GM12865 (cell line): ENCODE measurements around the gene C1QC.

ENCODE experiments used
- DNase-seq: peaks from one replicate; pipeline ENCODE4 v3.0.0; 2010; ENCODE audit warnings: low read depth
- H3K4me3 ChIP-seq: 2 replicates; pipeline ENCODE4 v1.5.1; 2011; ENCODE audit warnings: mild to moderate bottlenecking, low read depth, low read length, control low read depth
- CTCF ChIP-seq: IDR thresholded peaks from 2 replicates; pipeline ENCODE4 v1.5.1; 2011; ENCODE audit warnings: low read length, control low read depth, low read depth, inconsistent platforms; ENCODE audit not compliant: insufficient read depth; ENCODE audit errors: missing control alignments

Gene C1QC

GRCh38 chr1:22645931-22646330 is 2.5 kb downstream of the C1QC start:
- TF ChIP-seq CTCF, result no peak
- H3K4me3 ChIP-seq, result no peak overlapping the region
- DNase-seq, result no peak

DNA sequence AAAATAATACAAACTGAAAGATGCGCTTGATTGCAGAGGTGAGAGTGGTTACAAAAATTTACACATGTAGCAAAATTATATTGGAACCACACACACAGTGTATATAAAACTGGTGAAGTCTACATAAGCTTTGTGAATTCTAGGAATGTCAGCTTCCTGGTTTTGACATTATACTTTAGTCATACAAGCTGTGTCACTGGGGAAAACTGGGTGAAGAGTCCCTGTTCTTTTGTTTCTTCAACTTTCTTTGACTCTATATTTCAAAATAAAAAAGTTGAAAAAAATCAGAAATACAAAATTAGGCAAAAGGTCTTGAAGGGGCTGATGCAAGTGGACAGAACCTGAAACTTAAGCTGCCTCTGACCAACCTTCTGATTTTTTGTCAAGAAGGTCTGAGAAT is 3.0 kb downstream of the C1QC start:
- TF ChIP-seq CTCF, result no peak
- no peak overlapping the region for H3K4me3 ChIP-seq
- no peak for DNase-seq

GRCh38 chr1:22650089-22650693 is 6.8 kb downstream of the C1QC start:
- no peak overlapping the region for H3K4me3 ChIP-seq
- no peak for TF ChIP-seq CTCF
- no peak for DNase-seq

- no peak for TF ChIP-seq CTCF
- no peak overlapping the region for H3K4me3 ChIP-seq
- DNase-seq, result no peak
These were observed 8.8 kb downstream of the C1QC start for GRCh38 chr1:22651941-22652856.

DNA sequence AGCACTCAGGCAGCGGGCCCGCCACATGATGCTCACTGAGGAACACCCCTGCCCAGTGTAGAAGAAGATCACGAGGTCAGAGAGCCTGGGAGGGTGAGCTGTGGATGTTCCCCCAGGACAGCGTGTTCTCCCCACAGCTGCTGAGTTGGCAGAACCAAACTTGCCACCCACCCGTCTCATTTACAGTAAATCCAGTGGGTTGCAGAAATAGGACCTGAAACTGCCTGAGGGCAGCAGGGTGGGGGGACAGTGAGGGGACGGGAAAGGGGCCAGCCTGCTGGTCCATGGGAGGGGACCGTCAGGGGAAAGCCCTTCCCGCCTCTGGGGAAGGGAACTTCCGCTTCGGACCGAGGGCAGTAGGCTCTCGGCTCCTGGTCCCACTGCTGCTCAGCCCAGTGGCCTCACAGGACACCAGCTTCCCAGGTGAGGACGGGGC is 9.5 kb downstream of the C1QC start, which contains the start of gene C1QB:
TSS of gene C1QB (plus strand) at position 356 of the 436 bp plus-strand sequence. CDS start 6,227 bp downstream, outside the sequence.
- DNase-seq, result no peak
- no peak for TF ChIP-seq CTCF
- H3K4me3 ChIP-seq, result no peak within 1 kb of the TSS

DNA sequence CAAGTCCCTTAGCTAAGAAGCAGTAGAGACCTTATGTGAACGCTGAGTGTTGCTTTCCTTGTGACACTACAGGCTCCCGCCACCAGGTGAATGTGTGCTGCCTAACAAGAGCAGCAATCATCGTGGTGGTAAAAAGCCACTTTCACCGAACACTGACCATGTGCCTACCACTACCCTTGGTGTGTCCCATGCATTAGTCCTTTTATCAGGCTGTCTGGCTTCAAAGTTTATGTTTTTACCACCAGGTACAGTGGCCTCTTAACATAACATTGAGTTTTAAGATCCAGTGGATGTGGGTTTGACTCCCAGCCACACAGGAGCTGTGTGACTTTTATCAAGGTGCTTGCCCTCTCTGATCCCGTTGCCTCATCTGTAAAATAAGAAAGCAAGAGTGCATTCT is 11.3 kb downstream of the C1QC start:
- peak; percentile 6 for TF ChIP-seq CTCF
- DNase-seq, result no peak
- H3K4me3 ChIP-seq, result no peak overlapping the region
